Stimulated activated CD4-positive, alpha-beta T cell treated with anti-CD3 and anti-CD28 coated beads, Interleukin-4, amount 100 ng/mL, for 1 hour (primary cell): ENCODE measurements around the gene ERAL1.
A peak's percentile ranks its signal among the peaks of the same experiment; 100 is the strongest.
"Not testable (repeated sequence)": the region's sequence is repeated elsewhere in the genome, so short reads cannot be mapped to it uniquely, and the experiment has no call there.

ENCODE experiments used
- DNase-seq: peaks from one replicate; pipeline ENCODE4 v3.0.0-alpha.2; 2020

The ERAL1 gene

DNA sequence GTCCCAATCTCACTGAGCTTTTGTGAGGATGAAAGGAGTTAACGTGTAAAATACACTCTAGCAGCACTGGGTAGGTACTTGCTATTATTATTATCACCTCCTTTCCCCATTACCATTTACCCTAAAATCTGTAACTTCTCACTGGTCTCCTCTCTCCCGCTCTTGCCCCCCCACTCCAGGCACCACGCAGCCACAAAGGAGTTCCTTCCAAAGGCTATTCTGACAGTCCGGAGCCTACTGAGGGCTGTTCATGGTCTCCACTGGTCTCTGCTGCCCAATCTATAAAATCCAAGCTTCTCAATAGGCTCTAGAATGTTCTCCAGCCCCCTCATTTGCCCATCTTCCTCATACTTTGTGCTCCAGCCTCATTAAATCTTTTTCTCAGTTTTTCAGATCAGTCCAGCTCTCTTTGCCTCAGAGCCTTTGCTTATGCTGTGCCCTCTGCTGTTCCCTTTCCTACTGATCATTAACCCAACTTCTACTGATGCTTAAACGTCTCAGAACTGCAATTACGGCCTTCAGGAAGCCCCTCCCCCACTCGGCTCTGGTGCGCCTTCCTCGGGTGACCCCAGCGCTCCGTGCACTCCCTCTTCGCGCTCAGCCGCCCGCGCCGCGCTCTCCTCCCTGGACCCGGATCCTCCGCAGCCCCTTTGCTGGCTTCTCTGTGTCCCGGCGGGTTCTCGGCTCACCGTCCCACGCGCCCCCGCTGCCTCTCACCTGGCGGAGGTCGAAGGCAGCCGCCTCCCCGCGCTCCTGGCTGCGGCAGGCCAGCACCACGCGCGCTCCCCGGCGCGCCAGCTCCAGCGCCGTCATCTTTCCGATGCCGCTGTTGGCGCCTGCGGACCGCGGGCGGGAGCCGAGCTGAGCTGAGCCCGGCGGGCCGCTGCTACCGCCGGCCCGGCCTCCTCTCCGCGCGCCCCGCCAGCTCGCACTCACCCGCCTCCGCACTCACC is 47.3 kb downstream of the ERAL1 start:
- DNase-seq, result peak; percentile 65

- DNase-seq, result peak; percentile 95
Observed at GRCh38 chr17:28902819-28903545, 48.2 kb downstream of the ERAL1 start, which contains the start of gene DHRS13. TSS of gene DHRS13 (minus strand) at chr17:28903079. CDS start at chr17:28902944, 135 bp downstream.

DNA sequence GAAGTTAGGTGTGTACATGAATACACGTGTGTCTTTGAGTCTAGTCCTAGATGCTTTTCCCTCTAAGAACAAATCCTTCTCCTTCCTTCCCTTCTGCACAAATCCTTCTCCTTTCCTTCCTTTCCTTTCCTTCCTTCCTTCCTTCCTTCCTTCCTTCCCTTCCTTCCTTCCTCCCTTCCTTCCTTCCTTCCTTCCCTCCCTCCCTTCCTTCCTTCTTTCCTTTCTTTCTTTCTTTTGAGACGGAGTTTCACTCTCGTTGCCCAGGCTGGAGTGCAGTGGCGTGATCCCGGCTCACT is 48.7 kb downstream of the ERAL1 start:
- not testable (repeated sequence) for DNase-seq

DNA sequence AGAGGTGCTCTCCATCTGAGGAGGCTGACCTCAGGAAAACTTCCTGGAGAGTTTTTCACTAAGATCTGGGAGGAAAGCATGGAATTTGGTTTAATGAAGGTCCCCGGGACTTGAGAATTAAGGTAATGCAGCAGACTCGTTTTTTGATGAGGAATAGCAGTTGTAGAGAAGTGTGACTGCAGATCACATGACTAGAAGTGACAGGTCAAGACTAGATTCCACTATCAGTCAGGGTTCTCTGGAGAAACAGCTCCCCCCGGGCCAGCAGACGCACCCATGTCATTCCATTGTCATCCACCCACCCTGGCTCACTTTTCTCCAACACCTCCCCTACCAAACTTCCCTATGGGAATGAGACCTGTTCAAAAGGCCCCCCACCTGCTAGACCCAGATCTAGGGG is 50.0 kb downstream of the ERAL1 start:
- DNase-seq, result no peak

DNA sequence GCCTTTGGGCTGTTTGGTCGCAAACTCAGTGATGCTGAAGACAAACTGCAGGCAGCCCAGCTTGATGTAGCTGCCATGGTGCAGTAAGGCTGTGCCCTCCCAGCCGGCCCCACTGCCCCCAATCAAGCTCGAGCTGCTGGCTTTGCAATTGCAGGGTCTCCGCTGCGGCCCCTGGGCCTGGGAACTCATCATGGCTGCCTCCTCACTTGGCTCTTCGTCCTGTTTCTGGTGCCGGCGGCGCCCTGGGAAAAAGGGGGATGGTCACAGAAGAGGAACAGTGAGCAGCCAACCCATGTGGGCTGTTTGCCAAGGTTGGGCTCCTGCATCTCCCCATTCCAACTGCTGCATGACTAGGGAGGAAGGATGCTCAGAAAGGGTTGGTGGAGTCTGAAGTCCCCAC is 51.5 kb downstream of the ERAL1 start:
- DNase-seq, result no peak

DNA sequence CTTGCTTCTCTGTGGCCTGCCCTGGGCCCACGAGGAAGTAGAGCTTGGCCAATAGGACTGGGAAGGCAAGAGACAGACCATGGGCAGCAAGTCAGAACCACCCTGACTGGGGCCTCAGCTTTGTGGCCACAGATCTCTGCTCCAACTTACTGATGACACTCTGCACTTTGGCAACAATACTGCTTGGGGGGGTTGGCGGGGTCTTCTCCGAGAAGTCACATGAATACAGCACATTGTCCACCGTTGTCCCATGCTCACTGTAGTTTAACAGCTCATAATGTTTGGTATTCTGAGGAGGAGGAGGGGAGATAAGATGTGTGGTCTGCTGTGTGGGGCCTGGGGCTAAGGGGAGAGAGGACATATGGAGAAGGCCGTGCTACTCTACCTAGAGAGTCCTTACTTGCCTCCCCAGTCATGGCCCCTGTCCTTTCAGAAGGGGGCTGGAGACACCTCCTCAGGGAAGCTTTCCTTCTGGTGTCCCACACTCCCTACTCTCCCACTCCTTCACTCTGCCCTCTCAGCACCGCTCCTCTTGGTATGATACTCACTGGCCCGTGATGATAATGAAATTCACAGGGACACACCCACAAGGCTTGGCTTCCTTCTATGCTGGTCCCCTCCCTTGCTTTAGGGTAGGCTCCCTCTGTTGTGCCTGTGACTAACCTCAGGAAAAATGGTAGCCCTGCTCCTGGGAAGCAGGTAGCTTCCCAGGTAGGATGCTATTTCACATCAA is 52.1 kb downstream of the ERAL1 start:
- DNase-seq, result no peak

DNA sequence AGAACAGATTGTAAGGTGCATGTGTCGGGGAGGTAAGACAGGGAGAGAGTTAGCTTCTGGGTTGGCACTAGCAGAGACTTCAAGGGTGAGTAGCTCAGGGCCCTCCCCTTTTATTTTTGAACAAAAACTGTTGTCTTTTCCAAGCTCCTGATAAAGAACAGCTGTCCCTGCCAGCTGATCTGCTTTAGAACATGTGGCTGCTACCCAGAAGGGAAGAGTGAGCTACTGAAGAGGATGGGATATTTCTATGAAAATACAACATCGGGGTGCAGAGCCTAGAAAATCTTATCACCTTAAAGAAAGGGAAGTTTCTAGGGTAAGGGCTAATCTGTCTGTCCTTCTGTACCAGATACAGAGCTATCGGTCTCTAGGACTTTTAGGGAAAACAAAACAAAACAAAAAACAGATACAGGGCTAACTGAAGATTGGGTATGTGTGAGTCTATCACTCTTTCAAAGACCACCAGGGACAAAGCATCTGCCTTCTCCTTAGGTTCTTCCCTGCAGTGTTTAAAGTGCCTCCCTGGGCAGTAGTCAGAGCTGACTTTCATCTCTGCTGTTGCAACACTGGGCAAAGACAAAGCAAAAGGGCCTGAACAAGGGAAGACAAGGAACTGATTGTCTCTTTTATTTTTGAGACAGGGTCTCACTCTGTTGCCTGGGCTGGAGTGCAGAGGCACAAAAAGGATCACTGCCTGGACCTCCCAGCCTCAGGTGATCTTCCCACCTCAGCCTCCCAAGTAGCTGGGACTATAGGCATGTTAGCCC is 53.1 kb downstream of the ERAL1 start:
- no peak for DNase-seq

- DNase-seq, result no peak
Observed at GRCh38 chr17:28908640-28909167, 53.9 kb downstream of the ERAL1 start.

- no peak for DNase-seq
Observed at GRCh38 chr17:28910534-28910933, 55.7 kb downstream of the ERAL1 start.
